Measurements from ENCODE around the gene L3MBTL4. TPM values are rescaled to one million over a fixed set of nuclear protein-coding genes. Genes with fewer than 3 reads are reported as not detected.
"Not testable (repeated sequence)": the region's sequence is repeated elsewhere in the genome, so short reads cannot be mapped to it uniquely, and the experiment has no call there.

The L3MBTL4 gene
- total RNA-seq, 1 donor from 2014 or later, result 0.89 TPM

- intact Hi-C loops (cut with micrococcal nuclease), result no loop called here
- peak; percentile 34 for DNase-seq
Observed at GRCh38 chr18:6219116-6219717, 195.5 kb downstream of the L3MBTL4 start.

GRCh38 chr18:6215888-6216287 is 198.8 kb downstream of the L3MBTL4 start:
- ATAC-seq (no peak), DNase-seq (no peak)
- intact Hi-C loops (cut with micrococcal nuclease), result no loop called here

More at GRCh38 chr18:6219116-6219717, 195.5 kb downstream of the L3MBTL4 start:
- ATAC-seq, result peak; percentile 47

GRCh38 chr18:6211174-6211504 is 203.6 kb downstream of the L3MBTL4 start:
- ATAC-seq, result no peak
- DNase-seq, result no peak
- intact Hi-C loops (cut with micrococcal nuclease), result no loop called here

- DNase-seq (no peak), ATAC-seq (no peak)
- intact Hi-C loops (cut with micrococcal nuclease), result no loop called here
Observed at GRCh38 chr18:6210349-6211173, 204.2 kb downstream of the L3MBTL4 start.

GRCh38 chr18:6207941-6208340 is 206.8 kb downstream of the L3MBTL4 start:
- no peak for DNase-seq
- ATAC-seq, result no peak
- intact Hi-C loops (cut with micrococcal nuclease), result no loop called here

- intact Hi-C loops (cut with micrococcal nuclease), result no loop called here
- DNase-seq, result no peak
- no peak for ATAC-seq
Observed at GRCh38 chr18:6207116-6207515, 207.6 kb downstream of the L3MBTL4 start.

GRCh38 chr18:6205706-6206105 is 209.0 kb downstream of the L3MBTL4 start:
- intact Hi-C loops (cut with micrococcal nuclease), result no loop called here
- no peak for DNase-seq
- ATAC-seq, result no peak

- DNase-seq, result no peak
- intact Hi-C loops (cut with micrococcal nuclease), result no loop called here
- no peak for ATAC-seq
Observed at GRCh38 chr18:6204476-6204875, 210.2 kb downstream of the L3MBTL4 start.

- intact Hi-C loops (cut with micrococcal nuclease), result no loop called here
Observed at GRCh38 chr18:6203791-6204190, 210.9 kb downstream of the L3MBTL4 start.

GRCh38 chr18:6202861-6203260 is 211.8 kb downstream of the L3MBTL4 start:
- DNase-seq (no peak), ATAC-seq (no peak)
- intact Hi-C loops (cut with micrococcal nuclease), result no loop called here

More at GRCh38 chr18:6203791-6204190, 210.9 kb downstream of the L3MBTL4 start:
- ATAC-seq (peak; percentile 43), DNase-seq (no peak)

- ATAC-seq, result no peak
- intact Hi-C loops (cut with micrococcal nuclease), result no loop called here
- DNase-seq, result no peak
Observed at GRCh38 chr18:6200204-6200774, 214.4 kb downstream of the L3MBTL4 start.

- peak; percentile 45 for ATAC-seq
- intact Hi-C loops (cut with micrococcal nuclease), result no loop called here
Observed at GRCh38 chr18:6199777-6200176, 214.9 kb downstream of the L3MBTL4 start.

GRCh38 chr18:6198585-6198984 is 216.1 kb downstream of the L3MBTL4 start:
- ATAC-seq, result no peak
- intact Hi-C loops (cut with micrococcal nuclease), result no loop called here
- no peak for DNase-seq

More at GRCh38 chr18:6199777-6200176, 214.9 kb downstream of the L3MBTL4 start:
- DNase-seq, result no peak

- intact Hi-C loops (cut with micrococcal nuclease), result no loop called here
- ATAC-seq (no peak), DNase-seq (no peak)
Observed at GRCh38 chr18:6194640-6195039, 220.1 kb downstream of the L3MBTL4 start.

GRCh38 chr18:6185782-6186181 is 228.9 kb downstream of the L3MBTL4 start:
- ATAC-seq; intact Hi-C loops (cut with micrococcal nuclease); DNase-seq: not testable (repeated sequence)

GRCh38 chr18:6174983-6175745 is 239.5 kb downstream of the L3MBTL4 start:
- intact Hi-C loops (cut with micrococcal nuclease), result no loop called here
- DNase-seq (no peak), ATAC-seq (no peak)

- no peak for DNase-seq
- intact Hi-C loops (cut with micrococcal nuclease), result no loop called here
- no peak for ATAC-seq
Observed at GRCh38 chr18:6170604-6171003, 244.1 kb downstream of the L3MBTL4 start.

GRCh38 chr18:6161549-6161948 is 253.2 kb downstream of the L3MBTL4 start:
- ATAC-seq (no peak), DNase-seq (no peak)
- intact Hi-C loops (cut with micrococcal nuclease), result no loop called here

GRCh38 chr18:6159426-6159825 is 255.3 kb downstream of the L3MBTL4 start:
- intact Hi-C loops (cut with micrococcal nuclease), result no loop called here
- ATAC-seq (peak; percentile 64), DNase-seq (no peak)

- intact Hi-C loops (cut with micrococcal nuclease), result no loop called here
- DNase-seq, result no peak
- peak; percentile 27 for ATAC-seq
Observed at GRCh38 chr18:6158958-6159357, 255.8 kb downstream of the L3MBTL4 start.

Data from left ventricle myocardium superior (tissue), 1 donor.